NCI-H2196 treated with DMSO at 0.1 percent for 48 hours (cell line): ENCODE results near the gene NDUFS3.
"Not testable (repeated sequence)": the region's sequence is repeated elsewhere in the genome, so short reads cannot be mapped to it uniquely, and the experiment has no call there.

Experiments
- DNase-seq: peaks from one replicate; lab custom pipeline; 2025; ENCODE audit not compliant: unreplicated experiment; lab: John Stamatoyannopoulos, UW

NDUFS3 gene

DNA sequence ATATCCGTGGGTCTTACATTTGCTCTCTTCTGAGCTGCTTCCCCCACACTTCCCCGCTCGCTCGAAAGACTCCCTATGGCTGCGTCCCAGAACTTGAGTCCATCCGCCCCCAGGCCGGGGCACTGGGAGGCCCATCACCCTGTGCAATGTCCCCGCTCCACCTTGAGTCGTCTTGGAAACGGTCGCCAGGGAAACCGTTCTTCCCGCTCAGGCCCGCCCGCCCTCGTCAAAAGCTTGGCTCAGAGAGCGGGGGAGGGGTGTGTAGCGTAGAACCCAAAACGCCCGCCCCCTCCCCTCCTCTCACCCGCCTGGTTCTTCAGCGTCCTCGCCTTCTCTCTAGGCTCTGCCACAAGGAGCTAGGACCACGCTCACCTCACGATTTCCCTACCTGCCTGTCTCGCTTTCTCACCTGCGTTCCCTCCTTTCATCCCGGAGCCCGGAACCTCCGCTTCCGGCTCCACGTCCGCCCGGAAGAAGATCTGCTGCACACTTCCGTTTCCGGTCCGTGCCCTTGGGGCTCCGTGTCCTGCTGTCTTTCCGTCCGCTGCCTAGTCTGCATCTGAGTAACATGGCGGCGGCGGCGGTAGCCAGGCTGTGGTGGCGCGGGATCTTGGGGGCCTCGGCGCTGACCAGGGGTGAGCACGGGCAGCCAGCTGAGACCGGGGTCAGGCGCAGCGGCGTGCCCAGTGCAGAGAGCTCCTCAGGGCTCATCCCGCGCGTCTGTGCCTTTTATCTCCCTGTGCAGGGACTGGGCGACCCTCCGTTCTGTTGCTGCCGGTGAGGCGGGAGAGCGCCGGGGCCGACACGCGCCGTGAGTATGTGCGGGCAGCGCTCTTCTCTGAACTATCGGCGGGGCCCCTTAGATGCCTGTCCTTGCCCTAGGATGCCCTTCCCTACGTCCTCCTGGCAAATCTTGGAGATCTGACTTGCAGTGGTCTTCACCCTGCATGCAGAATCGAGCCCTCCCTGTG is at the start of gene NDUFS3, which contains the start of gene KBTBD4:
NDUFS3 (plus strand) TSS at position 551 of the 971 bp plus-strand sequence; CDS start at position 569, 18 bp downstream.
KBTBD4 (minus strand) TSS at position 447 of the 971 bp plus-strand sequence; CDS start at position 428, 19 bp downstream.
- peak; percentile 83 for DNase-seq

DNA sequence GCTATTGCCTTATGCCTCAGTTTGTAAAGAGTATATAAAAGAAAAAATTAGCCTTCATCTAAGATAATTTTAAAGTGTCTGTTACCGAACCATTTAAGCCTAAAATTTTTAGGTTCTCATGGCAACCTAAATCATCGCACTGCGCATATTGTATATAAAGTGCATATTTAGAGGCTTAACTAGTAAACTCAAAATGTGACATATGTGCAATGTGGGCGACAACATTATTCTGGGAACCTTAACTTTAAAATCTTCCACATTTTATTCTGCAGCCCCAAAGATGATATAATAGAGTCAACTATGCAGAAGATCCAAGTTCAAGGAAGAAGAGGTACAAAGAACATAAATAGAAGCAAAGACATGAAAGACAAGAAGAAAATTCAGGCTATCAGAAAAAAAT is 48.9 kb upstream of the NDUFS3 start:
- DNase-seq, result no peak

DNA sequence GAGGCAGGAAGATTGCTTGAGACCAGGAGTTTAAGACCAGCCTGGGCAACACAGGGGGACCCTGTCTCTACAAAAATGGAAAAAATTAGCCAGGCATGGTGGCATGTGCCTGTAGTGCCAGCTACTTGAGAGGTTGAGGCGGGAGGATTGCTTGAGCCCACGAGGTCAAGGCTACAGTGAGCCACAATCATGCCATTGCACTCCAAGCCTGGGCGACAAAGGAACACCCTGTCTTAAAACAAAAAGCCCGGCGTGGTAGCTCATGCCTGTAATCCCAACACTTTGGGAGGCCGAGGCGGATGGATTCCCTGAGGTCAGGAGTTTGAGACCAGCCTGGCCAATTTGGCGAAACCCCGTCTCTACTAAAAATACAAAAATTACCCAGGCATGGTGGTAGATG is 48.2 kb upstream of the NDUFS3 start:
- not testable (repeated sequence) for DNase-seq

DNA sequence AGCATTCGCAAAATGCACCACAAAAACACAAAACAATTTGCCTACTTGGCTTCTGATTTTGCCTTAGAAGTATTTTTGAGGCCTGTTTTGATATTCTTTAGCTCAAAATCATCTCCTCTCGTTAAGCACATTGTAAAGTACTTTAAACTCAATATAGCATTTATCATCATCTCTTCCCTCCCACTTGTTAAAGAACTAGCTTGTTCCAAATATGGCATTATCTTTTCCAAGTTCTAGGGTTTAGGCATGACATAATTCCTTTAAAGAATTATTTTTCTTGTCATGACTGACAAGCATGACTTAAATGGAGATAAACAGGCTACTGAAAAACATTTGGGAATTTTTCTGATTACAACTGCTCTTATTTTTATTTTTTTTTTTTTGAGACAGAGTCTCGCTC is 47.2 kb upstream of the NDUFS3 start:
- DNase-seq, result no peak

DNA sequence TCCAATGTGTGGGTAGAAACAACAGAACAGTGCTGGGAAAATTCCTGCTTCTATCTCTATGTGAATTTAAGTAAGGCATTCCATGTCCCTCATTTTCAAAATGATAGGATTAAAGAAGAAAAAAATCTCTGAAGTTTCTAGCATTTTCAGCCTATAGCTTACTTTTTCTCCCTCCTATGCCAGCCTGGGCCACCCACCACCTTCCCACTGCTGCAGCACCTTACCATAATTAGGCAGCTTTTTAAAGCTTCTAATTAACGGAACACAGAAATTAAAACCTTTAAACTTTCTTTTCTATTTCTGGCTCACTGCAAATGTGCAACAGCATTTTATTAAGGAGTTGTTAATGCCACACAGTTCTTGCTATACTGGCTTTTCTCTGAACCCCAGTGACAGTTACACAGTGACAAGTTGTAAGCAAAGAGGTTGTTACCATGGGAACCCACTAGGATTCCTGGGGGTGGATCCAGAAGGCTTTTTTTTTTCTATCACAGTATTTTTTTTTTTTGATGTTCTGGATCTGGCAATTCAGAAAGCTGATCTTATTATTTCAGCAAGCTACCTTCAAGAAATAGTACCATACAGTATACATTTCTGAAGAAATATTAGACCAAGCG is 46.2 kb upstream of the NDUFS3 start:
- DNase-seq, result no peak

DNA sequence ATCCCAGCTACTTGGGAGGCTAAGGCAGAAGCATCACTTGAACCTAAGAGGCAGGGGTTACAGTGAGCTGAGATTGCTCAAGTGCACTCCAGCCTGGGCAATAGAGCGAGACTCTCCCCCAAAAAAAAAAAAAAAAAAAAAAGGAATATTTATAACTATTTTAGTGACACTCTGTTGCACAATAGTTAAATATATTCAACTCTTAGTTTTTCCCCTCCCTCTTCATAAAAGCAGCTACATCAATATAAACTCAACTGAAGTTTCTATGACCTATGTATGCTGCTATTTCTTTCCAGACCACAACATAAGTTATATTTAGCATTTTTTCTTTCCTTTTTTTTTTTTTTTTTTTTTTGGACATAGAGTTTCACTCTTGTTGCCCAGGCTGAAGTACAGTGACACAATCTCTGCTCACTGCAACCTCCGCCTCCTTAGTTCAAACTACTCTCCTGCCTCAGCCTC is 45.2 kb upstream of the NDUFS3 start:
- DNase-seq, result no peak

DNA sequence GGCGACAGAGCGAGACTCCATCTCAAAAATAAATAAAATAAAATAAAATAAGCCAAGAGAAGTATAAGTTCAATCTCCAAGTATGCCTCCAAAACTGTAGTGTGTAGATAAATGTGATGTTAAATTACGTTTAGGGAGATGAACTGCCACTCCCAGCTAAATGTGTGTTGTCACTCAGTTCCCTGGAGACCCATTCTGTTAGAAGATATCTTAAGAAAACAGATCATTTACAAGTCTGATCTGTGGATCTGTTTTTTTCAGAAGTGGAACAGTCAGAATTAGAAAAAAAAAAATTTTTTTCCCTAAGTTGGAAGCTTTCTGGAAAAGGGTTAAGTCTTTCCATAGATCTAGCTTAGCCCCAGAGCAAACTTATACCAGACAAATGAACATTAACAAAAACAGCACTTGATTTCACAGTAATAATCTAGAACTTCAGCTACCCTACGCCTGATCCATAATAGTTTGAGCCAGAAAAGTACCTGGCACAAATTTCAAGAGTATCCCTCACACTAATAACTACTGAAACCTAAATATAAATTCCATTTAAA is 44.1 kb upstream of the NDUFS3 start:
- DNase-seq, result no peak

DNA sequence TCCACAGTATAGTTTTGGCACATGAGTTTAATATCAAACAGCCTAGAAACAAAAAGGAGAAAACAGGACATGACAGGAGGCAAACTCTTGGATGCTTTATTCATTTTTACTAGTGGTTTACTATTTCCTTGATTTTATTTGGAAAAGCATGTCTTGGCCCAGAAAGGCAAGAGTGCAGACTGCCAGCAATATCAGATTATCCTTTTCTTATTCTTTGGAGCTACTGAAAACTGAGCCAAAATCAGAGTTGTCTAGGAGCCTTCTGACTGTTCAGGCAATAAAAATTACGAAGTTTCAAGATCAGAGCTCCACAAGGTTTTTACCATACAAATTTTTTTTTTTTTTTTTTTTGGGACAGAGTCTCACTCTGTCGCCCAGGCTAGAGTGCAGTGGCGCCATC is 42.0 kb upstream of the NDUFS3 start:
- DNase-seq, result no peak

DNA sequence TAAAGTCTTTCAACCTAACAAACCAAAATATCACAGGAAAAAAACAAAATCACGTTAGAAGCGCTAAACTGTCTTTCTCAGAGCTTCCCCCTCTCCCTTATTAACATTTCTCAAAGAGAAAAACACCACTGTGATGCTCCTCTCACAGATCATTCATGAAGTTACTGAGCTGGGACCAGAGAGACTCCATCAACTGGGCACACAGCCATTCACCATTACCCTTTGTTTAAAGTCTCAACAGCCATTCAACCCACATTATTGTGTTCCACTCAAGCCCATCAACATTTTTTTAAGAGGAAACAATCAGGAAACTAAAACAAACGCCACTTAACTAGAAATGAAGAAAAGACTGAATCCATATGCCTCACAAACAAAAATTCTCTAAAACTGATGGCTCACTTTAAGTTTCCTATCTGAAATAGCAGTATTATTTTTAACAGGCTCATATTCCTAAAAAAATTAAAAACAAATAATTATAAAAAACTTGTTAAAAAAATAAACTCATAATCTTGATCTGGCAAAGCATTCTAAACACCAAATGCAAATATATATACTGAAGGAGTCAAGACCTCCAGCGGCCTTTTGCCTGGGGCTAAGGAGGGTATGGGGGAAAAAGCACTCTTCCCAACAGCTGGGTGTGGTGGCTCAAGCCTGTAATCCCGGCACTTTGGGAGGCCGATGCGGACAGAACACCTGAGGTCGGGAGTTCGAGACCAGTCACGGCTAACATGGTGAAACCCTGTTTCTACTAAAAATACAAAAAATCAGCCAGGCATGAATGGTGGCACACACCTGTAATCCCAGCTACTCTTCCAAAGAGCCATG is 39.9 kb upstream of the NDUFS3 start:
- DNase-seq, result peak; percentile 50

DNA sequence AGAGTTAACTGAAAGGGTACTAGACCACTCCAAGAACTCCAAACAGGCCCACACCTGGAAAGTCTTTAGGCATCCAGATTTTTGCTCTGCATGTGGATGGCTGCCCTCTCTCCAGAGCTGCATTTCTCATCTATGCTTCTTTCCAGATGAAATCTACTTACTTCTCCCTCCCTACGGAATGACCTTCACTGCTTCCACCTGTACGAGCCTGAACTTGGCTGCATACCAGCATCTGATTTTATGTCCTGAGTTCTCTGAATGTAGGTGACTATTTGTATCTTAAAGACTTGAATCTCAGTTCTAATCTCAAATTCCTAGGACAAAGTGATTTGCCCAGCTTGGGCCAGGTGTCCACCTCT is 39.2 kb upstream of the NDUFS3 start:
- no peak for DNase-seq

DNA sequence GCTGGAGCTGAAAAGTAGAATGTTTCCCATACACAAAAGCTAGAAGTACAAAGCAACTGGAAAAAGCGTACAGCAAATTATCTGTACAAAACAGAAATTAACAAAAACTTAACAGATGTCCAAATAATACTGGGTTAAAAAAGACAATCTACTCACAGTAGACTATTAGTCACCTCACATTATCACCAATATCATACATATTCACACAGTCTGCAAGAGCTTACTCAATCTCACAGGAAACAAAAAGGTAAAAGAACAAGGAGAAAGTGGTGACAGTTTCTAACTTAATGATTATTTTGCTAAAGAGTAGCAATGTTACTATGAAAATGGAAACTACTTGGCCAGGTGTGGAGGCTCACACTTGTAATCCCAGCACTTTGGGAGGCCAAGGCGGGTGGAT is 37.8 kb upstream of the NDUFS3 start:
- DNase-seq, result no peak

DNA sequence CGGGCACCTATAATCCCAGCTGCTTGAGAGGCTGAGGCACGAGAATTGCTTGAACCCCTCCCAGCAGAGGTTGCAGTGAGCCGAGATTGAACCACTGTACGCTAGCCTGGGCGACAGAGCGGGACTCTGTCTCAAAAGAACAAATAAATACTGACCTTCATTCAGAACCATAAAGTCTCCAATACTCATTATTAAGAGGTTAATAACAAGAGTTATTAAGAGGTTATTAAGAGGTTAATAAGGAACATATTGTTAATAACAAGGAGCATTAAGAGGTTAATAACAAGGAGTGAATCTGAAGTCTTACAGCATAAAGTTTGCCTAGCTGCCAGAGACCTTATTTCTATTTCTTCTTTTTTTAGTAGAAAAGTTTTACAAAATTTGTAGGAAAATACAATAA is 33.6 kb upstream of the NDUFS3 start:
- DNase-seq, result no peak

DNA sequence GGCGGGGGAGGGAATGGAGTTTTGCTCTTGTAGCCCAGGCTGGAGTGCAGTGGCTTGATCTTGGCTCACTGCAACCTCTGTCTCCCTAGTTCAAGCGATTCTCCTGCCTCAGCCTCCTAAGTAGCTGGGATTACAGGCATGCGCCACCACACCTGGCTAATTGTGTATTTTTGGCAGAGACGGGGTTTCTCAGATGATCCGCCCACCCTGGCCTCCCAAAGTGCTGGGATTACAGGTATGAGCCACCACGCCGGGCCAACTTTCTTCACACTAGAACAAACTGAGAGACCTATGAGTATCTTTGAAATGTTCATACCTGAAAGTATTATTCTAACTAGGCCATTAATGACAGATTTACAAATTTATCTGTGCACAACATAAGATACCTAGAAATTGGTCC is 32.6 kb upstream of the NDUFS3 start:
- not testable (repeated sequence) for DNase-seq

DNA sequence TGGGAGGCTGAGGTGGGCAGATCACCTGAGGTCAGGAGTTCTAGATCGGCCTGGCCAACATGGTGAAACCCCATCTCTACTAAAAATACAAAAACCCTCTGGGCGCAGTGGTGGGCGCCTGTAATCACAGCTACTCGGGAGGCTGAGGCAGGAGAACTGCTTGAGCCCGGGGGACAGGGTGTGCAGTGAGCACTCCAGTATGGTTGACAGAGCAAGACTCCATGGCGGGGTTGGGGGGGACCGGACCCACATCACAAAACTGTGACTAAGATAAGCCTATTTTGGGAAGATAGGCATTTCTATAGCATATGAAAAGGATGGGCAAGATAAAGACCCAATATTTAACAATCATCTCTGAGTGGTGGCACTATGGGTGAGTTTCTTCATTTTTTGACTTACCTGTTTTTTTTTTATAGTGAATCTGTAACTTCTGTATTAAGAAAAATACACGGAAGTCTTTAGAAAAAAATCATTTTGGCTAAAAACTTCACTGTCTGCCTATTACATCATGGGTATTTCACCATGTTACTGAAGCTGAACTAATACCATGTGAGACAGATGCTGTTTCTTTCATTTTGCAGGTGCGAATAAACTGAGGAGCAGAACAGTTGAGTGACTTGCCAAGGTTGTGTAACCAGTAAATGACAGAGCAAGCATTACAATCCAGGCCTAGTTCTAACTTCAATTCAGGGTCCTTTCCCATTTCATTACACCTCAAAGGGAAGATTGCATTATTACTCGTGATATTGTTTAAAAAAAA is 28.4 kb upstream of the NDUFS3 start:
- no peak for DNase-seq

DNA sequence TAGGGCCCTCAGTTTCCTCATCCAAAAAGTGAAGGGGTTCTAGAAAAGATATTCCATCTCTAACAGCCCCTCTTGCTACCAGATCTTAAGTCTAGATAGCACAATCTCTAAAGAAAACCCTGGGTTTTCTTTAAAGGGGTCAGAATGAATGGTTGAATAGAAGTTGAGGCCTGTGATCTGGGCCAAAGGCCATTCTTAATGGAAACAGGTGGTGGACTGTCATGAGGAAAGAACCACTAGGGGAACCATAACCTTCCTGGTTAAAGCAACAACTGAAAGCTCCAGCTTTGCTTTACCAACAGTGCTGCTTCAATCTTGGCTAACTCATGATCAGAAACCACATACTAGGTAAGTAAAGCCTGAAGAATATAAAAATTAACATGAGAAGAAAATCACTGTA is 27.8 kb upstream of the NDUFS3 start:
- no peak for DNase-seq

DNA sequence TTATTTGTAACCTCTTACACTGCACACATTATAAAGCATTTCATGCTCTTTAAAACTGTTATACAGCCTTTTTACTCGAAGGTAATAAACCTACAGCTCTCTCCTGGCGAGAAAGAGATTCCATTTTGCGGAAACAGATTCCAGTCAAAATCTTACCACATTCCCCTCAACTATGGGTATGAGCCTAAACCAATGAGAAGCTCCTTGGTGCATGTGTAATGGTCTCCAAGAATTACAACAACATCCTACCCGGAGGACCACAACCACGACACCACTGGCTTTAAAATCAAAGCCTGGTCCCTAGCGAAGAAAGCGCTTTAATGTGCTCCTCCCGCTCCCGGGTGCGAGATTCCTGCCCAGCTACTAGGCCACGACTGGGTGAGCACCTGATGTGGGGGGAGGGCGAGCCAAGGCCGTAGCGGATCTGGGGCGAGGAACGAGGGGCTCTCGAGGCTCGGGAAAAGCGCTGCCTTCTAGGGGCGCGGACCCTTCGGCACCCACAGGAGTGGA is 26.8 kb upstream of the NDUFS3 start:
- DNase-seq, result no peak

DNA sequence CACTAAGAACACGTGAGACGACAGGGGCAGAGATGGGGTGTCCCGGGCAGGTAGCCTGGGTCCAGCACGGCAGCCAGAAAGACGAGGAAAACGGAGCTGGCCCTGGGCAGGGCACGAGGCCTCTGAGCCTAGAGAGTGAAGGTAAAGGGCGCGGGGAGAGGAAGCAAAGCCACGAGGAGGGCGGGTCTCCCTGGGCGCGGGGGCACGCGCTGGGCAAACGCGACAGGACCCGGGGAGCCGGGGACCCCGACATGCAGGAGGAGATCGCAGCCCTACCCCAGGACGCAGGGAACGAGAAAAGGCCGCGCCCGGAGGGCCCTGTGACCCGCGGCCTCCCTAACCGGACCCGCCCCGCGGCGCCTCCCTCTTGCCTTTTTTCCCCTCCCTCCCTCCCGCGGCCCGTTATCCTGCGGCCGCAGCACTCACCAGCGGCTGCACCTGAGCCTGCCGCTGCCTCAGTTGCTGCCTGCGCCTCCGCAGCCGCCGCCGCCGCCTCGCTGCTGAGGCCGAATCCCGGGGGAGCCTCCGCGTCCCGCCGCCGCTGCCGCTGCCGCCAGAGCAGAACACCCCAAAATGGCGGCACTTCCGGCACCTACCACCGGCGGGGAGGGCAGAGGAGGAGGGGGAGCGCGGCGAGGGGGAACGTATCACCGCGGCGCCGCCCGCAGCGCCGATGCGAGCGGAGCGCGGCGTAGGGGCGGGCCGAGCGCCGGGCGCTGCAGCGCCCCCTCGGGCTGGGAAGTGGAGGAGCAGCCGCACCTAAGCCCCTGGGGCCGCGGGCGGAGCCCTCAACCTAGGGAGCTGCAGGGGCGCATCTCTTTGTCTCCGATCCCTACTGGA is 26.1 kb upstream of the NDUFS3 start, which contains the start of gene CELF1:
CELF1 (minus strand) TSS at position 567 of the 840 bp plus-strand sequence. CDS start 53,609 bp downstream, outside the sequence.
- DNase-seq, result peak; percentile 87

DNA sequence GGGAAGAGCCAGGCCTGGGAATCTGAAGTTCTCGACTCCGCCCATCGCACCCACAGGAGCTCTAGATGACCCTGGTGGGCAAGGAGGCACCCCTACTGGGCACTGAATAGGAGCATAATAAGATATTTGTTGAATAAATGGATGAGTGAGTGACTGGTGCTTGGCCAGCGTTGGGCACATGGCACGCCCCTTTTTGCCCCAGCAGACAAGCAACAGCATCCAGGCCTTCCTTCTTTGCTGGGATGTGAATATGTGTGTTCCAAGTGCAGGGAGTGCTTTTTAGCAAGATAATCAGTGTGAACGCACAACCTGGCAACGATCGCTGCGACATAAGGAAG is 25.5 kb upstream of the NDUFS3 start:
- no peak for DNase-seq

DNA sequence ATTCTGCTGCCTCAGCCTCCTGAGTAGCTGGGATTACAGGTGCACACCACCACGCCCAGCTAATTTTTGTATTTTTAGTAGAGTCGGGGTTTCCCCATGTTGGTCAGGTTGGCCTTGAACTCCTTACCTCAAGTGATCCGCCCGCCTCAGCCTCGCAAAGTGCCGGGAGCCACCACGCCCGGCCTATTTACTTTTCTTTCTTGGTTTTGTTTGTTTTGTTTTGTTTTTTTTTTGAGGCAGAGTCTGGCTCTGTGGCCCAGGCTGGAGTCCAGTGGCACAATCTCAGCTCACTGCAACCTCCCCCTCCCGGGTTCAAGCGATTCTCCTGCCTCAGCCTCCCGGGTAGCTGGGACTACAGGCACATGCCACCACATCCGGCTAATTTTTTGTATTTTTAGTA is 21.9 kb upstream of the NDUFS3 start:
- DNase-seq, result not testable (repeated sequence)
